SK-N-SH treated with all-trans-retinoic acid at 6 μM for 48 hours (cell line): Measurements from ENCODE around the gene RET.

Experiments
- CSDC2 ChIP-seq: fragments of 250-450 bp; sonication (Bioruptor Pico); IDR thresholded peaks from 2 replicates; pipeline ENCODE4 v1.5.0; 2020; ENCODE audit warnings: mild to moderate bottlenecking, moderate library complexity
- GLIS3 ChIP-seq: fragments of 250-450 bp; sonication (Bioruptor Pico); IDR thresholded peaks from 2 replicates; pipeline ENCODE4 v1.5.0; 2020; ENCODE audit warnings: mild to moderate bottlenecking, moderate library complexity
- PATZ1 ChIP-seq: fragments of 250-450 bp; sonication (Bioruptor Pico); IDR thresholded peaks from 2 replicates; pipeline ENCODE4 v1.8.0; 2020; ENCODE audit warnings: mild to moderate bottlenecking, moderate library complexity, borderline replicate concordance
- RARB ChIP-seq: fragments of 250-450 bp; sonication (Bioruptor Pico); IDR thresholded peaks from 2 replicates; pipeline ENCODE4 v1.8.0; 2021; ENCODE audit warnings: mild to moderate bottlenecking, moderate library complexity
- SNAI2 ChIP-seq: fragments of 250-450 bp; sonication (Bioruptor Pico); IDR thresholded peaks from 2 replicates; pipeline ENCODE4 v1.5.0; 2020; ENCODE audit warnings: mild to moderate bottlenecking, moderate library complexity
- ZFP3 ChIP-seq: fragments of 250-450 bp; sonication (Bioruptor Pico); IDR thresholded peaks from 2 replicates; pipeline ENCODE4 v1.5.0; 2020; ENCODE audit warnings: mild to moderate bottlenecking, moderate library complexity

GRCh38 chr10:43172645-43173044 lies 95.8 kb downstream of the RET start:
- TF ChIP-seq PATZ1 (CRISPR knock-in tag) (no peak), RARB (CRISPR knock-in tag) (no peak), SNAI2 (no peak), CSDC2 (CRISPR knock-in tag) (no peak), GLIS3 (CRISPR knock-in tag) (no peak), ZFP3 (CRISPR knock-in tag) (no peak)
